ENCODE results near the gene GID4.
A peak's percentile ranks its signal among the peaks of the same experiment; 100 is the strongest.

DNA sequence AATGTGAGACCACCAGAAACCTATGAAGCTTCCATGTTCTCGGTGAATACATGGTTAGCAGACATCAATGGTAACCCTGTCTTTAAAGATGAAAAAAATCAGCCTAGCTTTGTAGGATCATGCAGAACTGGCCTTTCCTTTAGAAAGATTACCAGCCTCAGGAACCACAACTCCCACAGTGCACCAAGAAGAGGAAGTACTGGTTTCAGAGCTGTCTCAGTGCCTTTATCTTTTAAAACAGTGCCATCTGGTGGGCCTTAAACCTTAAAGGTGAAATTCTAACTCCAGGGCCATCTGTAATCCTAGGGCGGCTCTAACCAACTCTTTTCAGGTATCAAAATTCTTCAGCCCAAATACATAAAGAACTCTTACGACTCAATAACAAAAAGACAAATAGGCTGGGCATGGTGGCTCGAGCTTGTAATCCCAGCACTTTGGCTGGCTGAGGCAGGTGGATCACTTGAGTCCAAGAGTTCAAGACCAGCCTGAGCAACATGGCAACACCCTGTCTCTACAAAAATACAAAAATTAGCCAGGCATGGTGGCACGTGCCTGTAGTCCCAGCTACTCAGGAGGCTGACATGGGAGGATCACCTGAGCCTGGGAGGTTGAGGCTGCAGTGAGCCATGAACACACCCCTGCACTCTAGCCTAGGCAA, 5.6 kb upstream of the GID4 start:
- no peak for TF ChIP-seq ZSCAN12 (CRISPR knock-in tag; IDR thresholded peaks at IDR 0.05)
- TF ChIP-seq ARID2 (CRISPR knock-in tag; IDR thresholded peaks at IDR 0.05; ENCODE audit: borderline replicate concordance): no peak
- TF ChIP-seq ZNF572 (CRISPR knock-in tag; IDR thresholded peaks at IDR 0.05): no peak
- TF ChIP-seq MIER2 (CRISPR knock-in tag; IDR thresholded peaks at IDR 0.05): no peak
- TF ChIP-seq ZNF816 (CRISPR knock-in tag; IDR thresholded peaks at IDR 0.05; ENCODE audit: borderline replicate concordance): no peak
- no peak for TF ChIP-seq POLR2A (IDR thresholded peaks at IDR 0.05; ENCODE audit: insufficient read depth in 1 of 2, low read depth in 2 of 2, low read length in 2 of 2)
- TF ChIP-seq, protein P1, sequence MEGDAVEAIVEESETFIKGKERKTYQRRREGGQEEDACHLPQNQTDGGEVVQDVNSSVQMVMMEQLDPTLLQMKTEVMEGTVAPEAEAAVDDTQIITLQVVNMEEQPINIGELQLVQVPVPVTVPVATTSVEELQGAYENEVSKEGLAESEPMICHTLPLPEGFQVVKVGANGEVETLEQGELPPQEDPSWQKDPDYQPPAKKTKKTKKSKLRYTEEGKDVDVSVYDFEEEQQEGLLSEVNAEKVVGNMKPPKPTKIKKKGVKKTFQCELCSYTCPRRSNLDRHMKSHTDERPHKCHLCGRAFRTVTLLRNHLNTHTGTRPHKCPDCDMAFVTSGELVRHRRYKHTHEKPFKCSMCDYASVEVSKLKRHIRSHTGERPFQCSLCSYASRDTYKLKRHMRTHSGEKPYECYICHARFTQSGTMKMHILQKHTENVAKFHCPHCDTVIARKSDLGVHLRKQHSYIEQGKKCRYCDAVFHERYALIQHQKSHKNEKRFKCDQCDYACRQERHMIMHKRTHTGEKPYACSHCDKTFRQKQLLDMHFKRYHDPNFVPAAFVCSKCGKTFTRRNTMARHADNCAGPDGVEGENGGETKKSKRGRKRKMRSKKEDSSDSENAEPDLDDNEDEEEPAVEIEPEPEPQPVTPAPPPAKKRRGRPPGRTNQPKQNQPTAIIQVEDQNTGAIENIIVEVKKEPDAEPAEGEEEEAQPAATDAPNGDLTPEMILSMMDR (CRISPR knock-in tag; IDR thresholded peaks at IDR 0.05): peak; percentile 90
- peak; percentile 38; the same call in 1 of the 2 replicates for TF ChIP-seq NR2C2 (CRISPR knock-in tag; IDR thresholded peaks at IDR 0.05; ENCODE audit: borderline replicate concordance)
- TF ChIP-seq ZNF549 (CRISPR knock-in tag; IDR thresholded peaks at IDR 0.05): no peak

All from HepG2 (cell line).